Measurements from ENCODE around the gene NAPG. TPM values are rescaled to one million over a fixed set of nuclear protein-coding genes. Genes with fewer than 3 reads are reported as not detected.
"Not testable (repeated sequence)": the region's sequence is repeated elsewhere in the genome, so short reads cannot be mapped to it uniquely, and the experiment has no call there.

The NAPG gene
- polyA plus RNA-seq, 3 donors from 2014 or later: 14.4 to 18.4 (median 14.6) TPM

DNA sequence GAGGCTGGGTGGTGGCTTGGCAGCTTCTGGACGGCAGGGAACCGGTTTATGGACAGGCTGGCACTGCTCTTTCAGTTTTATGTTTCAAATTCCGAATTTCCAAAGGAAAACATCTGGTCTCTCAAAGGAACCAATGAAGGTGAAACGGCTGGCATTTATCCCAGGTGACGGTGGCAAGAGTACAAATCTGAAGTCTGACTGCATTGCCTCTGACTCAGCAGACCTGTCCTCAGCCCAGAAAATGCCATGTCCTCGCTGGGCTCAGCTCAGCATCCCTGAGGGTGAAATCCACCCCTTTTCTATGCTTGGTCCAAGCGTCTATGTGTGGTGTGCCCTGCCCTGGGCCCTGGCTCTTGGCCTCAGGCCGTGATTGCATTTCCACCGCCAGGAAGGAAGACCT is 38.1 kb downstream of the NAPG start:
- Mint-ChIP-seq H3K27me3 (ENCODE audit: low read depth in 3 of 3) (peaks cover 2 to 5% (median 2%) of the 10 kb centered on the region in 3 donors), H3K9me3 (no peaks in the 10 kb centered on the region), H3K4me1 (peaks cover 9 to 14% of the 10 kb centered on the region in 2 donors), H3K4me3 (no peak overlapping the region), H3K27ac (no peak overlapping the region), H3K36me3 (peaks cover 0 to 3% (median 0%) of the 10 kb centered on the region in 3 donors)
- DNase-seq: no peak

DNA sequence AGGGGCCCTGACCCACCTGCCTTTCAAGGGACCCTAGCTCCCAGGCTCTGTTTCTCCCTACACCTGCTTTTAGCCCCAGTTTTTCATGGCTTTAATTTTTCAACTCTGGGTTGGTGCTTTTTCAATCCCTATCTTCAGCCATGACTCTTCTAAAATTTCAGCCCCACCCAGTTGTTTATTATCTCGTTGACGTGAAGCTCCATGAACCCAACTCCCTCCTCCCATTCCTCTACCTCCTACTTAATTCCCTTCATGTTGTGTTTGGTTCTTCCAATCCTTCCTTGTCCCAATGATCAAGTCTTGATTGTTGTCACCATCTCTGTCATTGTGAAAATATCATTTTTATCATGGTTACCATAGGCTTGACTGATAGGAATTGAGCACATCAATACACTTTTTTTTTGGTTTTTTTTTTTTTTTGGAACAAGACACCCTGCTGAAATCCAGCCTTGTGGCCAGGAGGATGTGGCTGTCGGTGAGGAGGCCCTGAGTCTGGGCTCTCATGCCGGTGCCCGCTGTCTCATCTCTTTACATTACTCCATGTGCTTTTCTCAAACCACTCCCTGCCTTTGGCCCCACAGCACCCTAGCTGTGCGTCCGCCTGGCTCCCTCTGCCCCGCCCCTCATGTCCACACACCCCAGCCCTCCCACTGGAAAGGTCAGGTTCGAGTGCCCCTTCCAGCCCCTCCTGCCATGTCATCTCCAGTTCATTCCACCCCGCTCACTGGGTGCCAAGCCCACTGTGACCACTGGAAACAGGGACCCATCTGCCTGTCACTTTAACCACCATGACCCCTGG is 39.3 kb downstream of the NAPG start:
- no peak for DNase-seq
- Mint-ChIP-seq H3K27ac (no peak overlapping the region), H3K4me3 (no peak overlapping the region), H3K9me3 (no peaks in the 10 kb centered on the region), H3K36me3 (peaks cover 0 to 3% (median 0%) of the 10 kb centered on the region in 3 donors), H3K27me3 (ENCODE audit: low read depth in 3 of 3) (peaks cover 2 to 5% (median 2%) of the 10 kb centered on the region in 3 donors), H3K4me1 (peaks cover 5 to 10% of the 10 kb centered on the region in 2 donors)

DNA sequence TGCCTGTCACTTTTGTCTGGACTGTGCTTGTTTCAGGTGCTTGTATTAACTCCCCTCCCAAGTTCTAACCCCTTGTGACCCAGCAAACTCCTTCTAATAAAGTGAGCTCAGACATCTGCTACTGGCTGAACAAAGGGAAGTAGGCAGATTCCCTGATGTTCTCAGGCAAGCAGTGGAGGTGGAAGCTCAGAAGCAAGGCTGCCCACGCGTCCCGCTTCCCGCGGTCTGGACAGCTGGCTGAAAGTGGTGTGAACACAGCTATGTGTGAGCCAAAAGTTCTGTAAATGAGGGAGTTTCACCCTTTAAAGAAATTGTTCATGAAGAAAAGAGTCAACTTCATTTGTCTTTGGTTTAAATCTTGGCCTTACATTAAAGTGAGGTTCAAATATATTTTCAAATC is 40.0 kb downstream of the NAPG start:
- peaks cover 1 to 3% of the 10 kb centered on the region in 2 donors for H3K4me1 Mint-ChIP-seq
- H3K27me3 Mint-ChIP-seq (ENCODE audit: low read depth in 3 of 3): peaks cover 0 to 5% (median 2%) of the 10 kb centered on the region in 3 donors
- no peak overlapping the region for H3K27ac Mint-ChIP-seq
- peaks cover 0 to 3% (median 0%) of the 10 kb centered on the region in 3 donors for H3K36me3 Mint-ChIP-seq
- no peak for DNase-seq
- H3K4me3 Mint-ChIP-seq: no peak overlapping the region
- H3K9me3 Mint-ChIP-seq: no peaks in the 10 kb centered on the region

DNA sequence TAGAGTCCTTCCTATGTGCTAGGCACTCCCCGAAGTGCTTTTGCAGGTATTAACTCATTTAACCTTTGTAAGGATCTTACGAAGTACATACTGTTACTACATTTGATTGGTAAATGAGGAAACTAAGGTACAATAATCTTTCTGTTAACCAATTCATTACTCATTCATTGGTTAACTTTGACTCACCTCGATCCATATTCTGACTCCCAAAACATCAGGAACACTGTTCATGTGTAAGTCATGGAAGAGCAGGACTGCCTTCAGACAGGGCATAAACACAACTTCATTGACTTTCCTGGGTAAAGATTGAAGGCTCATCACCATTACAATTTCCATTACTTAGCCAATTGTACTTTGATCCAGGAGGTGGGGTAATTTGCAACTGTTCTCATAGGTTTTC is 40.6 kb downstream of the NAPG start:
- H3K27me3 Mint-ChIP-seq (ENCODE audit: low read depth in 3 of 3): peaks cover 0 to 5% (median 2%) of the 10 kb centered on the region in 3 donors
- H3K27ac Mint-ChIP-seq: no peak overlapping the region
- no peak for DNase-seq
- peaks cover 0 to 3% (median 0%) of the 10 kb centered on the region in 3 donors for H3K36me3 Mint-ChIP-seq
- no peaks in the 10 kb centered on the region for H3K9me3 Mint-ChIP-seq
- no peak overlapping the region for H3K4me3 Mint-ChIP-seq
- H3K4me1 Mint-ChIP-seq: no peaks in the 10 kb centered on the region

DNA sequence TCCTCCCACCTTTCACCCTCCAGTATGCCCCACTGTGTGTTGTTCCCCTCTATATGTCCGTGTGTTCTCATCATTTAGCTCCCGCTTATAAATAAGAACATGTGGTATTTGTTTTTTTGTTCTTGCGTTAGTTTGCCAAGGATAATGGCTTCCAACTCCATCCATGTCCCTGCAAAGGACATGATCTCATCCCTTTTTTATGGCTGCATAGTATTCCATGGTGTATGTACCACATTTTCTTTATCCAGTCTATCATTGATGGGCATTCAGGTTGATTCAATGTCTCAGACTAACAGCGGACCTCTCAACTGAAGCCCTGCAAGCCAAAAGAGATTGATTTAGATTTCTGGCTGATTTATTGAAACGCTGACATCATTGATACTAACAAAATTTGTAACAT is 44.1 kb downstream of the NAPG start:
- H3K9me3 Mint-ChIP-seq; H3K36me3 Mint-ChIP-seq; DNase-seq; H3K4me1 Mint-ChIP-seq; H3K4me3 Mint-ChIP-seq; H3K27me3 Mint-ChIP-seq (ENCODE audit: low read depth in 3 of 3); H3K27ac Mint-ChIP-seq: not testable (repeated sequence)

DNA sequence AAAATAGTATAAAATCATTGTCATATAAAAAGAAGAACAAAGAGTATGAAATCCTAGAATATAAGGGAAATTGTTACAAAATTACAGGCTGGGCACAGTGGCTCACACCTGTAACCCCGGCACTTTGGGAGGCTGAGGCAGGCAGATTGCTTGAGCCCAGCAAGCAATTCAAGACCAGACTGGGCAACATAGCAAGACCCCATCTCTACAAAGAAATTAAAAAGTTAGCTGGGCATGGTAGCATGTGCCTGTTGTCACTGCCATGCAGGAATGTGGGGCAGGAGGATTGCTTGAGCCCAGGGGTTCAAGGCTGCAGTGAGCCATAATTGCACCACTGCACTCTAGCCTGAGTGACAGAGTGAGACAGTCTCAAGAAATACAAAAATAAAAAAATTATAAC is 44.8 kb downstream of the NAPG start:
- Mint-ChIP-seq H3K27ac (no peak overlapping the region), H3K4me1 (no peaks in the 10 kb centered on the region), H3K36me3 (peaks cover 0 to 3% (median 0%) of the 10 kb centered on the region in 3 donors), H3K9me3 (no peaks in the 10 kb centered on the region), H3K4me3 (no peak overlapping the region), H3K27me3 (ENCODE audit: low read depth in 3 of 3) (peaks cover 0 to 5% (median 2%) of the 10 kb centered on the region in 3 donors)
- DNase-seq: no peak

DNA sequence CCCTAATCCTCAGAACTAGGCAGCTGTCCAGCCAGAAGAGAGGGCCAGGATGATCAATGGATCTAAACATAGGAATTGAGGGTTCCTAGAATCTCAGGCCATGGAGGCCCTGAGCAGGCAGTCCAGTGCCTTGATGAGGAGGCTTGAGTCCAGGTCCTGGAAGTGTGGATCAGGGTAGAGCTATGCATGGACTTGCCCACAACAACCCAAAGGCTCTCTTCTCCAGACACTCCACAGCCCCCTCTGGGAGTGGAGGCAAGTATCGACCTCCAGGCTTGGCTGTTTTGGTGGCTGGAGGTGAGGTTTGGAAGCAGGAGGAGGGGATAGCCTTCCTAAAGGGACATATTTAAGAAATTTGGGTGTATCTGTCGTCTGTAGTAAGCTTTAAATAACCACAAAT is 45.7 kb downstream of the NAPG start:
- Mint-ChIP-seq H3K27ac (no peak overlapping the region), H3K4me3 (no peak overlapping the region), H3K9me3 (no peaks in the 10 kb centered on the region)

DNA sequence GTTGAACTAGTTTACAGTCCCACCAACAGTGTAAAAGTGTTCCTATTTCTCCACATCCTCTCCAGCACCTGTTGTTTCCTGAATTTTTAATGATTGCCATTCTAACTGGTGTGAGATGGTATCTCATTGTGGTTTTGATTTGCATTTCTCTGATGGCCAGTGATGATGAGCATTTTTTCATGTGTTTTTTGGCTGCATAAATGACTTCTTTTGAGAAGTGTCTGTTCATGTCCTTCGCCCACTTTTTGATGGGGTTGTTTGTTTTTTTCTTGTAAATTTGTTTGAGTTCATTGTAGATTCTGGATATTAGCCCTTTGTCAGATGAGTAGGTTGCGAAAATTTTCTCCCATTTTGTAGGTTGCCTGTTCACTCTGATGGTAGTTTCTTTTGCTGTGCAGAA is 47.4 kb downstream of the NAPG start:
- not testable (repeated sequence) for H3K27ac Mint-ChIP-seq; H3K4me1 Mint-ChIP-seq; H3K27me3 Mint-ChIP-seq (ENCODE audit: low read depth in 3 of 3); H3K4me3 Mint-ChIP-seq; H3K9me3 Mint-ChIP-seq; DNase-seq; H3K36me3 Mint-ChIP-seq

More for the DNA sequence above, 45.7 kb downstream of the NAPG start:
- no peaks in the 10 kb centered on the region for H3K36me3 Mint-ChIP-seq
- no peaks in the 10 kb centered on the region for H3K4me1 Mint-ChIP-seq
- no peak for DNase-seq
- peaks cover 0 to 2% (median under 1%) of the 10 kb centered on the region in 3 donors for H3K27me3 Mint-ChIP-seq (ENCODE audit: low read depth in 3 of 3)

DNA sequence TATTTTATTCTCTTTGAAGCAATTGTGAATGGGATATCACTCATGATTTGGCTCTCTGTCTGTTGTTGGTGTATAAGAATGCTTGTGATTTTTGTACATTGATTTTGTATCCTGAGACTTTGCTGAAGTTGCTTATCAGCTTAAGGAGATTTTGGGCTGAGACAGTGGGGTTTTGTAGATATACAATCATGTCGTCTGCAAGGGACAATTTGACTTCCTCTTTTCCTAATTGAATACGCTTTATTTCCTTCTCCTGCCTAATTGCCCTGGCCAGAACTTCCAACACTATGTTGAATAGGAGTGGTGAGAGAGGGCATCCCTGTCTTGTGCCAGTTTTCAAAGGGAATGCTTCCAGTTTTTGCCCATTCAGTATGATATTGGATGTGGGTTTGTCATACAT is 48.6 kb downstream of the NAPG start:
- H3K4me1 Mint-ChIP-seq; H3K4me3 Mint-ChIP-seq; H3K9me3 Mint-ChIP-seq; H3K27ac Mint-ChIP-seq; H3K27me3 Mint-ChIP-seq (ENCODE audit: low read depth in 3 of 3); H3K36me3 Mint-ChIP-seq; DNase-seq: not testable (repeated sequence)

DNA sequence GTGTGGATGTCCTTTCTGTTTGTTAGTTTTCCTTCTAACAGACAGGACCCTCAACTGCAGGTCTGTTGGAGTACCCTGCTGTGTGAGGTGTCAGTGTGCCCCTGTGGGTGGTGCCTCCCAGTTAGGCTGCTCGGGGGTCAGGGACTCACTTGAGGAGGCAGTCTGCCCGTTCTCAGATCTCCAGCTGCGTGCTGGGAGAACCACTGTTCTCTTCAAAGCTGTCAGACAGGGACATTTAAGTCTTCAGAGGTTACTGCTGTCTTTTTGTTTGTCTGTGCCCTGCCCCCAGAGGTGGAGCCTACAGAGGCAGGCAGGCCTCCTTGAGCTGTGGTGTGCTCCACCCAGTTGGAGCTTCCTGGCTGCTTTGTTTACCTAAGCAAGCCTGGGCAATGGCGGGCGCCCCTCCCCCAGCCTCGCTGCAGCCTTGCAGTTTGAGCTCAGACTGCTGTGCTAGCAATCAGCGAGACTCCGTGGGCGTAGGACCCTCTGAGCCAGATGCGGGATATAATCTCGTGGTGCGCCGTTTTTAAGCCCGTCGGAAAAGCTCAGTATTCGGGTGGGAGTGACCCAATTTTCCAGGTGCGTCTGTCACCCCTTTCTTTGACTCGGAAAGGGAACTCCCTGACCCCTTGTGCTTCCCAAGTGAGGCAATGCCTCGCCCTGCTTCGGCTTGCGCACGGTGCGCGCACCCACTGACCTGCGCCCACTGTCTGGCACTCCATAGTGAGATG is 52.2 kb downstream of the NAPG start:
- H3K27ac Mint-ChIP-seq; H3K27me3 Mint-ChIP-seq (ENCODE audit: low read depth in 3 of 3); DNase-seq; H3K36me3 Mint-ChIP-seq; H3K9me3 Mint-ChIP-seq; H3K4me1 Mint-ChIP-seq; H3K4me3 Mint-ChIP-seq: not testable (repeated sequence)

DNA sequence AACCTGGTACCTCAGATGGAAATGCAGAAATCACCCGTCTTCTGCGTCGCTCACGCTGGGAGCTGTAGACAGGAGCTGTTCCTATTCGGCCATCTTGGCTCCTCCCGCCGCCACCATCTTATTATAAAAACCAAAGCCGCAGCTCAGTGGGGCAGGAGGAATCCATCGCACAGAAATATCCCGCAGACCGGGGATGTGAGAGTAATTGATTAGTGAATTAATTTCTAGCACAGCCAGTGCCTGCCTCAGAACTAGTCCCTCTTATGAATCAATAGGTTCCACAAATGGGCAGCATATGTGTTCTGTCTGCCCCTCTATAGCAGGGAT is 52.7 kb downstream of the NAPG start:
- H3K4me3 Mint-ChIP-seq; H3K4me1 Mint-ChIP-seq; DNase-seq; H3K27me3 Mint-ChIP-seq (ENCODE audit: low read depth in 3 of 3); H3K9me3 Mint-ChIP-seq; H3K36me3 Mint-ChIP-seq; H3K27ac Mint-ChIP-seq: not testable (repeated sequence)

DNA sequence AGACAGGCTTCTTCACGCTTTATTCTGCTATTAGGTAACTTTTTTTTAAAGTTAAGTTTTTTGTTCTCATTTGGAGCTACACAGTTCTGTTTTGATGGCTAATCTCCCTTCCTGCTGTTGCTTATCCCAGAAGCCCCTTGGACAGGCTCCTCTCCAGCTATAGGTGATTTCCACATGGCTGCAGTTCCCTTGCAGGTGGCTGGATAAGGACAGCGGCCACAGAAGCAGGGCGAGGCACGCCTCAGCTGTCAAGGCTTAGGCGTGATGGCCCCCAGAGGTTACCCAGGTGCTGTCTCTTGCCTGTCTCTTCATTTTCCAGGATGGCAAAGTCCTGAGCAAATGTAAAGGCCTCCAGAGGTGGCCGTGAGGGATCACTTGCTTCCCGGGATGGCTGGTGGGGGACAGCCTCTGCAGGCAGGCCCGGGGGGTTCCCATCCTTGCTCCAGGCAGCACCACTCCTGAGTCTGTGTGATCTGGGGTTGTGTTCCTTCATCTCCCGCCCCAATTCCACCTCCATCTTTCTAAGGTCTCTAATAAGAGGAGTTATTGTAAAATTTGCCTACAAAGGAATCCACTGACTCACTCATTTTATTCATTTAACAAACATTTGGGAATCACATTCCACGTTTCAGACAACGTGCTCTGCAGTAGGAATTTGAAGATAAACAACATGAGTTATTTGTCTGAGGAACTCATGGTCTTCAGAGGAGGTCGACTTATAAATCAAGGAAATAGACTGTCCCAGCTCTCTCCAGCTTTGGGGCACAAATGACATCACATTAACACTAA is 53.4 kb downstream of the NAPG start:
- Mint-ChIP-seq H3K27me3 (ENCODE audit: low read depth in 3 of 3) (peaks cover 0 to 4% (median 0%) of the 10 kb centered on the region in 3 donors), H3K4me3 (no peak overlapping the region), H3K9me3 (peaks cover 0 to 3% (median 0%) of the 10 kb centered on the region in 6 donors), H3K36me3 (no peaks in the 10 kb centered on the region), H3K4me1 (no peaks in the 10 kb centered on the region), H3K27ac (no peak overlapping the region)
- no peak for DNase-seq

DNA sequence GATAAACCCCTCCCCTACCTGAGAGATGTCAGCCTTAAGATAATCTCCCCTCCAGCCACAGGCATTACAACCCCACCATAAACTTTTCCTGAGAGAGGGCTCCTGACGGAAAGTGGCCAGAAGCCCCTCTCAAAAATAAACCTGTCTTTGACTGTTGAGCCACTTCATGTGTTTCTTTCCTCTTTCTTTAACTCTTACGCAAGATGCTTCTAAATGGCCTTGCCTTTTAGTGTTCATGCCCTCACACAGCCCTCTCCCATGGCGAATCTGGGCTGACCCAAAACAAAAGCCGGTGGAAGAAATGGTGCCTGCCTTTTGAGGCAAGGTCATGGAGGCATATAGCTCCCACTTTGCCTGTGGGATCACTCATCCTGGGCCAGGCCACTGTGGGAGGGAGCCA is 54.4 kb downstream of the NAPG start:
- Mint-ChIP-seq H3K4me3 (no peak overlapping the region), H3K27ac (no peak overlapping the region), H3K9me3 (peaks cover 0 to 3% (median 0%) of the 10 kb centered on the region in 6 donors), H3K36me3 (no peaks in the 10 kb centered on the region), H3K4me1 (no peaks in the 10 kb centered on the region), H3K27me3 (ENCODE audit: low read depth in 3 of 3) (peaks cover 0 to 4% (median 0%) of the 10 kb centered on the region in 3 donors)
- no peak for DNase-seq

DNA sequence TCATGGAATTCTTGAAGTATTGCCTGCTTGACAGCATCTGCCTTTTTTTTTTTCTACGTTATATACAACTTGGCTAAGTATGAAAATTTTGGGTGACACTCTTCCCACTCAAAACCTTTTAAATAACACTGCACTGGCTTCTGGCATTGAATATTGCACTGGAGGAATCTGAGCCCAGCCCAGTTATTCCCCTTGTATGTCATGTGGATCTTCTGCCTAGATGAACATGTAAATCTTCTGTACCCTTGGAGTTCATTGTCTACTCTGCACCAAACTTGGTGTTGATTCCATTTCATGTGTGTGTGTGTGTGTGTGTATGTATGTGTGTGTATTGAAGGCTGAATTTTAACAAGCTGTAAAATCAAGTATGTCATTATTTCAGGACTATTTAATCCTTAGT is 59.4 kb downstream of the NAPG start:
- peaks cover 1 to 2% (median 2%) of the 10 kb centered on the region in 3 donors for H3K27me3 Mint-ChIP-seq (ENCODE audit: low read depth in 3 of 3)
- DNase-seq: no peak
- no peaks in the 10 kb centered on the region for H3K36me3 Mint-ChIP-seq
- H3K4me1 Mint-ChIP-seq: no peaks in the 10 kb centered on the region
- H3K9me3 Mint-ChIP-seq: no peaks in the 10 kb centered on the region
- H3K4me3 Mint-ChIP-seq: no peak overlapping the region
- H3K27ac Mint-ChIP-seq: no peak overlapping the region
